B cell (primary cell): ENCODE measurements around the gene MYBPC3.

Source experiments
- CTCF ChIP-seq: fragments of 200-600 bp; IDR thresholded peaks from one replicate; pipeline ENCODE4 v1.8.0; 2022; ENCODE audit warnings: antibody characterized with exemption, mild to moderate bottlenecking
- EZH2 ChIP-seq: IDR thresholded peaks from 2 replicates; pipeline ENCODE4 v1.6.1; 2012; ENCODE audit warnings: borderline replicate concordance, low read depth, mild to moderate bottlenecking, moderate library complexity, low read length; ENCODE audit not compliant: insufficient read depth, poor library complexity, severe bottlenecking

- TF ChIP-seq CTCF (no peak), EZH2 (no peak)
Measured at GRCh38 chr11:47360341-47360740, 7.8 kb upstream of the MYBPC3 start.
